Erythroblast (primary cell): ENCODE results near the gene GHR.

Experiments
- GATA1 ChIP-seq: IDR thresholded peaks from 2 replicates; pipeline ENCODE4 v1.6.1; 2011; ENCODE audit warnings: low read depth, mild to moderate bottlenecking, control low read depth, low read length, moderate library complexity
- POLR2A ChIP-seq: IDR thresholded peaks from 2 replicates; pipeline ENCODE4 v1.6.1; 2011; ENCODE audit warnings: mild to moderate bottlenecking, low read length

- TF ChIP-seq POLR2A (no peak), GATA1 (no peak)
These were observed 33.1 kb upstream of the GHR start for GRCh38 chr5:42390115-42390514.
